C4-2B (cell line): ENCODE measurements around the gene IL18.
"Not testable (repeated sequence)": the region's sequence is repeated elsewhere in the genome, so short reads cannot be mapped to it uniquely, and the experiment has no call there.

Experiments used
- H3K27ac ChIP-seq: fragments of 450-650 bp; 2 replicates; pipeline ENCODE4 v1.5.1; 2017
- ZFX ChIP-seq: fragments of 450-650 bp; IDR thresholded peaks from 2 replicates; pipeline ENCODE4 v1.6.1; 2017
- TF ChIP-seq, protein P1 (sequence below): fragments of 450-650 bp; conservative IDR thresholded peaks from 2 replicates; pipeline ENCODE4 v1.5.1; 2017; ENCODE audit warnings: mild to moderate bottlenecking

The IL18 gene

DNA sequence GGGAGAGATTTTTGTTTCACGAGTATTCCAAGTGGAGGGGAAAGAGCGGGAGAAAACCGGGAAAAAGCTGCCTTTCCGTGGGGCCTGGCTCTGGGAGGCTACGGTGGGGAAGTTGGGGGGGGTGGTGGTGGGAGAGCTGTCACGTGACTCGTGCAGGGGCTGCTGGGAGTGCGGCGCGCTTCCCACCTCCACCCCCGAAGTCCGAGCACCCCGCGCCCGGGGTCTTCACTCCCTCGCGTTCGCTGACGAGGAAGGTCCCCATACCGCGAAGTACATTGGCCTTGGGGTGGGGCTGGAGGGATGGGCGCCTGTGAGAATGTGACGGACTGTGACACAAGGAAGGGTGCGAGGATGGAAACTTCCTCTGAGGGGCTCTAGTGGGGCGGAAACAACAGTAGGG is 3.3 kb upstream of the IL18 start, which contains the start of gene TEX12:
TSS of gene TEX12 (plus strand) at position 228 of the 400 bp plus-strand sequence. CDS start 1,897 bp downstream, outside the sequence.
- TF ChIP-seq, protein P1, sequence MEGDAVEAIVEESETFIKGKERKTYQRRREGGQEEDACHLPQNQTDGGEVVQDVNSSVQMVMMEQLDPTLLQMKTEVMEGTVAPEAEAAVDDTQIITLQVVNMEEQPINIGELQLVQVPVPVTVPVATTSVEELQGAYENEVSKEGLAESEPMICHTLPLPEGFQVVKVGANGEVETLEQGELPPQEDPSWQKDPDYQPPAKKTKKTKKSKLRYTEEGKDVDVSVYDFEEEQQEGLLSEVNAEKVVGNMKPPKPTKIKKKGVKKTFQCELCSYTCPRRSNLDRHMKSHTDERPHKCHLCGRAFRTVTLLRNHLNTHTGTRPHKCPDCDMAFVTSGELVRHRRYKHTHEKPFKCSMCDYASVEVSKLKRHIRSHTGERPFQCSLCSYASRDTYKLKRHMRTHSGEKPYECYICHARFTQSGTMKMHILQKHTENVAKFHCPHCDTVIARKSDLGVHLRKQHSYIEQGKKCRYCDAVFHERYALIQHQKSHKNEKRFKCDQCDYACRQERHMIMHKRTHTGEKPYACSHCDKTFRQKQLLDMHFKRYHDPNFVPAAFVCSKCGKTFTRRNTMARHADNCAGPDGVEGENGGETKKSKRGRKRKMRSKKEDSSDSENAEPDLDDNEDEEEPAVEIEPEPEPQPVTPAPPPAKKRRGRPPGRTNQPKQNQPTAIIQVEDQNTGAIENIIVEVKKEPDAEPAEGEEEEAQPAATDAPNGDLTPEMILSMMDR: no peak
- TF ChIP-seq ZFX: no peak
- no peak within 1 kb of the TSS for H3K27ac ChIP-seq

DNA sequence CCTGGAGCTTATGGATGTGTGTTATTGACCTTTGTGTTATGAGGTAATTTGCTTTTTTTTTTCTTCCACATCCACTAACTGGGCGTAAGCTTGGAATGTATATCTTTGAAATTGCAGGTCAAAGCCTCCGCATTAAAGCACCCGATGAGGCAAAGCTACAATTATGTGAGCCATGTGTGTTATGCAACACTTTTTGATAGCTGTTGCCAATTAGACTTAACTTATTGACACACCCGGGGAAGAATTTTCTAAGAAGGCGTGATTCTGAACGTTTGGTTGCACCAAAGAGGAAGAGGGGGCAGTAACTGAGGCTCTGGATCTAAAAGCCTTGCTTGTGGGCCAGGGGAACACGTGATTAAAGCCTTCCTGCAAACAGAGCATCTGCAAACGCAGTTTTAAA is 2.7 kb upstream of the IL18 start:
- TF ChIP-seq, protein P1: no peak
- no peak for TF ChIP-seq ZFX
- no peak overlapping the region for H3K27ac ChIP-seq

DNA sequence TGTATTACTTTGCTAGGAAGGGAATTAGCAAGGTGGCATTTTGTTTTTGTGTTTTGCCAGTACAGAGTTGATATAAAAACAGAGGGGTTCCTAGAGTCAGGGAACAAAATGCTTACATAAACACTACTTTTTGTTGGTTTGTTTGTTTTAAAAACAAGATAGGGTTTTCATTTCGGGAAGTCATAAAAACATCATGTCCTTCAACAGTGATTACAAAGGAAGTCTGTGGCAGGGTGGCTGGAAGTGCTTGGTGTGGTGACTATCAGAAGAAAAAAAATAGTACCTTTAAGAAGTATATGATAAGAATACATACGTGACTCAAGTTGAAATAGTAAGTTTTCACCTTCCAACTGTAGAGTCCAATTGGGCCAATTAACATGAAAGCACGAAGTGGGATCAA is 1.2 kb upstream of the IL18 start:
- H3K27ac ChIP-seq: no peak overlapping the region
- no peak for TF ChIP-seq ZFX
- TF ChIP-seq, protein P1: no peak

DNA sequence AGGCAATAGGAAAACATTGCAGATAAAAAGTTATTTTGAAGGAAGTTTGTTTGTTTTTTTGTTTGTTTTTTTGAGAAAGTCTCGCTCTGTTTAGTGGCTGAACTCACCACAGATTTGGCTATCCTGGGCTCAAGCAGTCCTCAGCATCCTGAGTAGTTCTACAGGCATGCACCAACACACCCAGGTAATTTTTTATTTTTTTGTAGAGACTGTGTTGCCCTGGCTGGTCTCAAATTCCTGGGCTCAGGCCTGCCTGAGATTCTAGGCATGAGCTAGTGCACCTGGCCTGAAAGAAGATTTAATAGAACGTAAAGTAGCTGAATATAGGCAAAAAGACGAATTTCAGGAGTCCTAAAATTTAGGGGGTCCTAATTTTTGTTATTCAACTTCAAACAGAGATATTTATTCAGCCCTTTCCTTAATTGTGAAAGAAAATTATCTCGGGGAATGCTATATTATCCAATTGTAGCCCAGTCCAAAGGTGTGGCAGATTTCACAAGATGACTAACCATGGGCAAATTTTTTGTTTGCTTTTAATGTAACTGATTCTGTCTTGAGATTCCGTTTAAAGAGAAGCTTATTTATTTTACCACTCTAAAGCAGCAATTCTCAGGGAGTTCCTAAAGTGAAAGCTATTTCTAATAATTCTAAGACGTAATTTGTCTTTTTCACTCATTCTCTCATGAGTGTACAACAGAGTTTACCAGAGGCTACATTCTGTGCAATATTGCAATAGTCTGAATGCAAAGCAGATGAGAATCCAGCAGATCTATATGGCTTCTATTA is 940 bp downstream of the IL18 start:
- no peak overlapping the region for H3K27ac ChIP-seq
- no peak for TF ChIP-seq ZFX
- TF ChIP-seq, protein P1: no peak

DNA sequence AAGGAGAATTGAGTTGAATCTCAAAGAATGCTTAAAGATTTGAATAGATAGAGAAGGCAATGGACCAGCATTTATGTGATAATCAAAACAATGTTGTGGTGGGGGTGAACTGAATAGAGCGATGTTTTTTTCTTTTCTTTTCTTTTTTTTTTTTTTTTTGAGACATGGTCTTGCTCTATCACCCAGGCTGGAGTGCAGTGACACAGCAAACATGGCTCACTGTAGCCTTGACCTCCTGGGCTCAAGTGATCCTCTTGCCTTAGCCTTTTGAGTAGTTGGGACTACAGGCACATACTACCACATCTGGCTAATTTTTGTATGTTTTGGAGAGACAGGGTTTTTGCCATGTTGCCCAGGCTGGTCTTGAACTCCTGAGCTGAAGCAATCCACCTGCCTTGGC is 1.7 kb downstream of the IL18 start:
- not testable (repeated sequence) for H3K27ac ChIP-seq

DNA sequence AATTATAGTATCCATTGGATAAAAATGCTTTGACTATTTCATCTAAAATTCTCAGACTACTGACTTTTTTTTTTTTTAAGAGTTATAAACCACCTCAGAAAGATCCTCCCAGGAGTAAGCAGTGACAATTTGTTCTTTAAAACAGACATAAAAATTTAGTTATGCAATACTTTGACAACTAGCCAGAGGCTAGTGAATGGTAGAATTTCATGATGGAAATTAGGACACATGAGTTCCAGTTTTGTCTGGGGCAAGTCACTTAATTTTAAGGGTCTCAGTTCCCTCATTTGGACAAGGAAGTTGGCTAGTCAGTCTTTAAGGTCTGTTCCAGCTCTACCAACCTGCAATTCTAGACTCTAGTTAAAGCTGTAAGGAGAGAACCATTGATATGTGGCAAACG is 2.9 kb downstream of the IL18 start:
- TF ChIP-seq, protein P1: no peak
- TF ChIP-seq ZFX: no peak
- H3K27ac ChIP-seq: no peak overlapping the region

DNA sequence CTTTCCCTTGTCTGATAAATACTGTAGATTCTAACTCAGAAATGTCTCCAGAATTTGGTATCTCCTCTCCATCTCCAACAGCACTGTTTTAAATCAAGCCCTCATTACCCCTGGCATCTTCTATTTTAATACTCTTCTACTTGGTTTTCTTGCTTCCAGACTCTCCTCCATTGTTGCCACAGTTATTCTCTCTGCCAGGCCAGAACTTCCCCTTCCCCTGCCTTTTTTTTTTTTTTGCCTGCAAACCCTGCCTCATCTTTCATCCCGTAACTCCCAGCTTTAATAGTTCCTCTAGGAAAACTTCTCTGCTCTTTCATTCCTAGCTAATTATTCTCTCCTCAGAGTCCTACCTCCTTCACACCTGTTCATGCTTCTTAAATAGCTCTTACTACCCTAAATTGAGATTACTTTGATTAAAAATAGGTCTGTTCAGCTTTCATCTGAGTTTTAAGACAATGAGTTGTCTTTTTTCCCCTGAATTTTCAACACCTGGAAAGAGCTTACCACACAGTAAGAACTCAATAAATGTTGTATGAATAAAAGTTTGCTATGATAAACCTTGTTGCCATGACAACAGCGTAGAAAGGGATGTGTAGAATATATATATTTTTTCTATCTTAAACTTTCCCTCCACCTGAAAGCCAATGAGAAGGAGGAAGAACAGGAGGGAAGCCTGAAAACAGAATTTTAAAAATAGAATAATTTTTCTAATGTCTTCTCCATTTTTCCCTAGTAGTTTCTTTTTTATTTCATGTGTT is 3.6 kb downstream of the IL18 start:
- no peak overlapping the region for H3K27ac ChIP-seq
- TF ChIP-seq, protein P1: no peak
- TF ChIP-seq ZFX: no peak
